ENCODE measurements around the gene SKAP2. TPM values are rescaled to one million over a fixed set of nuclear protein-coding genes. Genes with fewer than 3 reads are reported as not detected.

The SKAP2 gene
- polyA plus RNA-seq, 1 donor (not counting 4 experiments of a cell fraction or from before 2014, with no cell fraction given) = 15.0 TPM

GRCh38 chr7:26691406-26691805 is 173.0 kb downstream of the SKAP2 start:
- no peaks in the 10 kb centered on the region for H3K79me2 ChIP-seq (ENCODE audit: control insufficient read depth, insufficient read depth, low read length)
- FAIRE-seq (no peak), DNase-seq (ENCODE audit: low read depth, low spot score) (no peak)
- peaks cover 21% of the 10 kb centered on the region for H3K4me1 ChIP-seq (ENCODE audit: control insufficient read depth, extremely low read depth, insufficient read depth, low read length)
- no peak overlapping the region for H2AFZ ChIP-seq (ENCODE audit: control insufficient read depth, low read length)
- no peak overlapping the region for H3K4me2 ChIP-seq (ENCODE audit: control insufficient read depth, extremely low read depth, insufficient read depth, low read depth, low read length)
- dilution Hi-C loops (cut with MboI; ENCODE audit: extremely low pct_ligation_motif_present, low sequenced_read_pairs) = no loop called here
- no peak overlapping the region for H3K9ac ChIP-seq (ENCODE audit: control insufficient read depth, extremely low read depth, insufficient read depth, low read length)
- H4K20me1 ChIP-seq (ENCODE audit: control insufficient read depth, extremely low read depth, insufficient read depth, low read length) = no peaks in the 10 kb centered on the region
- no peak overlapping the region for H3K4me3 ChIP-seq (ENCODE audit: control insufficient read depth in 2 of 3, extremely low read depth in 1 of 3, insufficient read depth in 2 of 3, low read depth in 1 of 3, low read length in 3 of 3)
- H3K27ac ChIP-seq (ENCODE audit: control insufficient read depth, insufficient read depth, low read length) = no peak overlapping the region
- no peaks in the 10 kb centered on the region for H3K27me3 ChIP-seq (ENCODE audit: control insufficient read depth, extremely low read depth, insufficient read depth, low read length)
- no peaks in the 10 kb centered on the region for H3K9me1 ChIP-seq (ENCODE audit: control insufficient read depth, extremely low read depth, insufficient read depth, low read length)
- no peaks in the 10 kb centered on the region for H3K36me3 ChIP-seq (ENCODE audit: control insufficient read depth in 2 of 2, extremely low read depth in 1 of 2, insufficient read depth in 2 of 2, low read length in 2 of 2)
- TF ChIP-seq CTCF (optimal IDR thresholded peaks at IDR 0.05 in 1 of 3, IDR thresholded peaks at IDR 0.05 in 1 of 3, conservative IDR thresholded peaks at IDR 0.05 in 1 of 3; ENCODE audit: extremely low read depth in 1 of 3, insufficient read depth in 2 of 3, low read length in 3 of 3) (no peak), EZH2 (IDR thresholded peaks at IDR 0.05; ENCODE audit: low read length) (no peak)
- H3K9me3 ChIP-seq (ENCODE audit: control insufficient read depth, low read depth, low read length) = no peaks in the 10 kb centered on the region

GRCh38 chr7:26690135-26690805 is 174.1 kb downstream of the SKAP2 start:
- TF ChIP-seq CTCF (optimal IDR thresholded peaks at IDR 0.05 in 1 of 3, IDR thresholded peaks at IDR 0.05 in 1 of 3, conservative IDR thresholded peaks at IDR 0.05 in 1 of 3; ENCODE audit: extremely low read depth in 1 of 3, insufficient read depth in 2 of 3, low read length in 3 of 3) (no peak), EZH2 (IDR thresholded peaks at IDR 0.05; ENCODE audit: low read length) (no peak)
- Histone ChIP-seq H4K20me1 (ENCODE audit: control insufficient read depth, extremely low read depth, insufficient read depth, low read length) (no peaks in the 10 kb centered on the region), H3K4me2 (ENCODE audit: control insufficient read depth, extremely low read depth, insufficient read depth, low read depth, low read length) (peak overlapping the region; percentile 27), H3K36me3 (ENCODE audit: control insufficient read depth in 2 of 2, extremely low read depth in 1 of 2, insufficient read depth in 2 of 2, low read length in 2 of 2) (no peaks in the 10 kb centered on the region), H3K9ac (ENCODE audit: control insufficient read depth, extremely low read depth, insufficient read depth, low read length) (no peak overlapping the region), H3K4me1 (ENCODE audit: control insufficient read depth, extremely low read depth, insufficient read depth, low read length) (peaks cover 22% of the 10 kb centered on the region), H3K9me3 (ENCODE audit: control insufficient read depth, low read depth, low read length) (no peaks in the 10 kb centered on the region), H3K27ac (ENCODE audit: control insufficient read depth, insufficient read depth, low read length) (no peak overlapping the region), H3K4me3 (ENCODE audit: control insufficient read depth in 2 of 3, extremely low read depth in 1 of 3, insufficient read depth in 2 of 3, low read depth in 1 of 3, low read length in 3 of 3) (no peak overlapping the region), H3K27me3 (ENCODE audit: control insufficient read depth, extremely low read depth, insufficient read depth, low read length) (no peaks in the 10 kb centered on the region), H3K9me1 (ENCODE audit: control insufficient read depth, extremely low read depth, insufficient read depth, low read length) (no peaks in the 10 kb centered on the region), H2AFZ (ENCODE audit: control insufficient read depth, low read length) (no peak overlapping the region), H3K79me2 (ENCODE audit: control insufficient read depth, insufficient read depth, low read length) (no peaks in the 10 kb centered on the region)
- peak; percentile 72 for FAIRE-seq
- dilution Hi-C loops (cut with MboI; ENCODE audit: extremely low pct_ligation_motif_present, low sequenced_read_pairs) = no loop called here
- DNase-seq (ENCODE audit: low read depth, low spot score) = no peak

Data from keratinocyte (primary cell).